ENCODE data around the gene ARHGAP30. TPM values are rescaled to one million over a fixed set of nuclear protein-coding genes. Genes with fewer than 3 reads are reported as not detected.

ARHGAP30 gene
- total RNA-seq, 4 donors from 2014 or later = 0.88 to 3.4 (median 2.6) TPM

DNA sequence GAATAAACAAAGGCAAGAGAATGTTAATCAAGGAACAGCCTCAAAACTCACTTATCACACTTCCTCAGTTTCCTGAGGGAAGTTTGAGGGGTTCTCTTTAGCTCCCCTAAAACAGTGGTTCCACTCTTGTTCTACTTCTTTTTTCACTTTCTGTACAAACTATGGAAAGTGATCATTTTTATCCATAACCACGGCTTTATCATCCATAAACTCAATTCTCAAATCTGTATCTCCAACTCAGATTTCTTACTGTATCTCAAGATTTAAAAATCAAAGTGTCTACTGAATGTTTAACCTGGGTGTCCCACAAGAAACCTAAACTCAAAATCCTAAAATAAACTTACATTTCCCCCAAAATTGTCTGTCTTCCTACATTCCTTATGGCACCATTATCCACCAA, 44.2 kb upstream of the ARHGAP30 start:
- H3K4me1 ChIP-seq = peaks cover 5 to 14% of the 10 kb centered on the region in 2 donors
- no peak for DNase-seq
- TF ChIP-seq, protein P1, sequence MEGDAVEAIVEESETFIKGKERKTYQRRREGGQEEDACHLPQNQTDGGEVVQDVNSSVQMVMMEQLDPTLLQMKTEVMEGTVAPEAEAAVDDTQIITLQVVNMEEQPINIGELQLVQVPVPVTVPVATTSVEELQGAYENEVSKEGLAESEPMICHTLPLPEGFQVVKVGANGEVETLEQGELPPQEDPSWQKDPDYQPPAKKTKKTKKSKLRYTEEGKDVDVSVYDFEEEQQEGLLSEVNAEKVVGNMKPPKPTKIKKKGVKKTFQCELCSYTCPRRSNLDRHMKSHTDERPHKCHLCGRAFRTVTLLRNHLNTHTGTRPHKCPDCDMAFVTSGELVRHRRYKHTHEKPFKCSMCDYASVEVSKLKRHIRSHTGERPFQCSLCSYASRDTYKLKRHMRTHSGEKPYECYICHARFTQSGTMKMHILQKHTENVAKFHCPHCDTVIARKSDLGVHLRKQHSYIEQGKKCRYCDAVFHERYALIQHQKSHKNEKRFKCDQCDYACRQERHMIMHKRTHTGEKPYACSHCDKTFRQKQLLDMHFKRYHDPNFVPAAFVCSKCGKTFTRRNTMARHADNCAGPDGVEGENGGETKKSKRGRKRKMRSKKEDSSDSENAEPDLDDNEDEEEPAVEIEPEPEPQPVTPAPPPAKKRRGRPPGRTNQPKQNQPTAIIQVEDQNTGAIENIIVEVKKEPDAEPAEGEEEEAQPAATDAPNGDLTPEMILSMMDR (IDR thresholded peaks at IDR 0.05) = no peak
- TF ChIP-seq POLR2A (IDR thresholded peaks at IDR 0.05) = no peak
- no peaks in the 10 kb centered on the region for H3K36me3 ChIP-seq
- no peak overlapping the region for H3K4me3 ChIP-seq
- no peak overlapping the region for H3K27ac ChIP-seq
- H3K27me3 ChIP-seq = no peaks in the 10 kb centered on the region
- intact Hi-C loops (cut with DNase I; ENCODE audit: low total_unique reads) = no loop called here
- H3K9me3 ChIP-seq = no peaks in the 10 kb centered on the region

DNA sequence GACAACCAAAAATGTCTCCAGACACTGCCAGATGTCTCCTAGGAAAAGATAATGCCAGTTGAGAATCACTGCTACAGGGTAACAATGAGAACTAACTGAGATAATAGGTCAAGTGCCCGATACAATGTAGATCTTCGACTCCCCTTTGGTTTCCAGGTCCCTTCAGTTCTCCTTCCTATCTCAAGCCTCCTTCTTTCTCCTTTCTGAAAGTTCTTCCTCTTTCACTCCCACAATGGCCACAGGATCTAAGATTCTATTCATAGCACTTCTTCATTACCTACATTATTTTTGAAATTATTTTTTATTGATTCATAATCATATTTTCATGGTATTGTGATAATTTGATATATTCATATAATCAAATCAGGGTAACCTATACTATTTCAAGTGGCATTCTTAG, 41.8 kb upstream of the ARHGAP30 start:
- Histone ChIP-seq H3K36me3 (no peaks in the 10 kb centered on the region), H3K4me1 (peaks cover 0 to 2% of the 10 kb centered on the region in 2 donors), H3K9me3 (no peaks in the 10 kb centered on the region), H3K27me3 (no peaks in the 10 kb centered on the region), H3K4me3 (no peak overlapping the region), H3K27ac (no peak overlapping the region)
- intact Hi-C loops (cut with DNase I; ENCODE audit: low total_unique reads) = no loop called here
- DNase-seq = no peak
- TF ChIP-seq POLR2A (IDR thresholded peaks at IDR 0.05) = no peak
- TF ChIP-seq, protein P1 (IDR thresholded peaks at IDR 0.05) = no peak

DNA sequence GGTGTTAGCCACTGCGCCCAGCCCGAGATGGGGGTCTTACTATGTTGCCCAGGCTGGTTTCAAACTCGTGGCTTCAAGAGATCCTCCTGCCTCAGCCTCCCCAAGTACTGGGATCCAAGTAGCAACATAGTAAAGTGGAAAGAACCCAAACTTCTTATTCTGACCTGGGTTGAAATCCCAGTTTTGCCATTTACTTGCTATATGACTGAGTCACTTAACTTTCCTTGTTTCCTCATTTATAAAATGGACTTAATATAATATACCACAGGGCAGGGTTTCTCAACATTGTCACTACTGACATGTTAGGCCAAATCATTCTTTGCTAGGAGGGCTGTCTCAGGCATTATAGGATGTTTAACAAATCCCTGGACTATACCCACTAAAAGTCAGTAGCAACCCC, 41.4 kb upstream of the ARHGAP30 start:
- Histone ChIP-seq H3K4me3 (no peak overlapping the region), H3K9me3 (no peaks in the 10 kb centered on the region), H3K27me3 (no peaks in the 10 kb centered on the region), H3K36me3 (no peaks in the 10 kb centered on the region), H3K27ac (no peak overlapping the region), H3K4me1 (no peaks in the 10 kb centered on the region)
- intact Hi-C loops (cut with DNase I; ENCODE audit: low total_unique reads) = no loop called here
- TF ChIP-seq, protein P1 (IDR thresholded peaks at IDR 0.05) = no peak
- TF ChIP-seq POLR2A (IDR thresholded peaks at IDR 0.05) = no peak
- no peak for DNase-seq

DNA sequence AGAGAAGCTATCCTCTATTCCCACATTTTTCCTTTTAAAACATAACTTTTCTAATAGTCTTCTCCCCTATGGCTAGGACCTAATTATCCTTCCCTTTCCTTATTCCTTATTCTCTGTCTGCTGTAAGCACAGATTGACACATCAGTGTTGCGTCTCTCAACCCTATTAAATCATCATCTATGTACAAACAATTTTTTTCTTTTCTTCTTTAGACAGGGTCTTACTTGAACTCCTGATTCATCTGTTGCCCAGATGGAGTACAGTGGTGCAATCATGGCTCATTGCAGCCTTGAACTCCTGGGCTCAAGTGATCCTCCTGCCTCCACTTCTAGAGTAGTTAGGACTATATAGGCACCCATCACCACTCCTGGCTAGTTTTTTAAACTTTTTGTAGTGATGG, 36.7 kb upstream of the ARHGAP30 start:
- no peak for TF ChIP-seq POLR2A (IDR thresholded peaks at IDR 0.05)
- TF ChIP-seq, protein P1 (IDR thresholded peaks at IDR 0.05) = no peak
- no peak overlapping the region for H3K27ac ChIP-seq
- DNase-seq = no peak
- no peaks in the 10 kb centered on the region for H3K9me3 ChIP-seq
- no peaks in the 10 kb centered on the region for H3K4me1 ChIP-seq
- H3K4me3 ChIP-seq = no peak overlapping the region
- intact Hi-C loops (cut with DNase I; ENCODE audit: low total_unique reads) = no loop called here
- no peaks in the 10 kb centered on the region for H3K27me3 ChIP-seq
- H3K36me3 ChIP-seq = no peaks in the 10 kb centered on the region

DNA sequence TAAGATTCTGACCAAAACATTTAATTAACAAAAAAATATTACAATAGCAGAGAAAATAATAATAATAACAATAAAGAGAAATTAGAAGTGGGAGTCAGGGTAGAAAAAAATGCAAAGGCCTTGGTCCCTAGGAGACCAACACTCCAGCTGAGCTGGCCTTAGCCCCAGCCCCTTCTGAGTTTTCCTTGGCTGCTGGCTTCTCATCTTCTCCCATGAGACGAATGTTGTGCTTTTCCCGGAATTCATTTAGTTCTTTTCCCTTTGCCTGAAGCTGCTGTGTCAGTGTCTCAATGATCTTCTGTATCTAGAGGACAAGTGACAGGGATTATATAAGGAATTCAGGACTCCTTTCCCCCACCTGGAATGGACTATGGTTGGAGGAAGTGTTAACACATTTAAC, 30.9 kb upstream of the ARHGAP30 start:
- Histone ChIP-seq H3K9me3 (no peaks in the 10 kb centered on the region), H3K4me1 (peaks cover 0 to 5% of the 10 kb centered on the region in 2 donors), H3K36me3 (no peaks in the 10 kb centered on the region), H3K4me3 (no peak overlapping the region), H3K27me3 (no peaks in the 10 kb centered on the region), H3K27ac (no peak overlapping the region)
- no peak for DNase-seq
- intact Hi-C loops (cut with DNase I; ENCODE audit: low total_unique reads) = no loop called here
- TF ChIP-seq, protein P1 (IDR thresholded peaks at IDR 0.05) = no peak
- no peak for TF ChIP-seq POLR2A (IDR thresholded peaks at IDR 0.05)
